Skeletal muscle tissue (tissue), 4 donors: ENCODE data around the gene STUM. TPM values are rescaled to one million over a fixed set of nuclear protein-coding genes. Genes with fewer than 3 reads are reported as not detected.
A peak's percentile ranks its signal among the peaks of the same experiment; 100 is the strongest.

Source experiments
- H3K27ac ChIP-seq: one replicate; pipeline ENCODE4 v1.7.0; 2013; ENCODE audit warnings: mild to moderate bottlenecking, low read depth, low read length, inconsistent platforms
- H3K27me3 ChIP-seq, 3 donors: one replicate each; pipeline ENCODE4 v1.7.0; 2013; ENCODE audit warnings: low read length in 3 of 3; ENCODE audit not compliant: control insufficient read depth in 3 of 3, insufficient read depth in 3 of 3
- H3K36me3 ChIP-seq, 3 donors: one replicate each; pipeline ENCODE4 v1.7.0; 2013; ENCODE audit warnings: low read length in 3 of 3; ENCODE audit not compliant: control insufficient read depth in 3 of 3, insufficient read depth in 3 of 3
- H3K4me1 ChIP-seq, 3 donors: one replicate each; pipeline ENCODE4 v1.7.0; 2013; ENCODE audit warnings: low read length in 3 of 3, mild to moderate bottlenecking in 3 of 3; ENCODE audit not compliant: control insufficient read depth in 3 of 3, insufficient read depth in 3 of 3
- H3K4me3 ChIP-seq, 3 donors: one replicate each; pipeline ENCODE4 v1.7.0; 2013; ENCODE audit warnings: low read length in 3 of 3
- H3K9ac ChIP-seq, 3 donors: one replicate each; pipeline ENCODE4 v1.7.0; 2013; ENCODE audit warnings: low read length in 3 of 3, mild to moderate bottlenecking in 3 of 3, moderate library complexity in 2 of 3, low read depth in 1 of 3
- H3K9me3 ChIP-seq, 3 donors: one replicate each; pipeline ENCODE4 v1.7.0; 2013; ENCODE audit warnings: low read length in 3 of 3; ENCODE audit not compliant: control insufficient read depth in 3 of 3
- total RNA-seq: library from RNA; depleted of rRNA; stranded (reverse); fragments of >200 nt; gene quantifications from one replicate; pipeline ENCODE4 v1.2.3, GENCODE V29; 2014
- donor health status: Osteomylitis.

The STUM gene
- total RNA-seq, 1 donor from 2014 or later: 2.6 TPM

- no peaks in the 10 kb centered on the region for H3K9me3 ChIP-seq
- no peak overlapping the region for H3K4me3 ChIP-seq
- no peak overlapping the region for H3K27ac ChIP-seq
- peaks cover 0 to 2% (median 2%) of the 10 kb centered on the region in 3 donors for H3K27me3 ChIP-seq
- H3K9ac ChIP-seq: no peak overlapping the region
- H3K4me1 ChIP-seq: peaks cover 12 to 14% (median 13%) of the 10 kb centered on the region in 3 donors
- no peaks in the 10 kb centered on the region for H3K36me3 ChIP-seq
These were observed 28.6 kb upstream of the STUM start for GRCh38 chr1:226519716-226520598.

- Histone ChIP-seq H3K9ac (no peak overlapping the region), H3K36me3 (no peaks in the 10 kb centered on the region), H3K27ac (no peak overlapping the region), H3K9me3 (no peaks in the 10 kb centered on the region), H3K4me3 (no peak overlapping the region), H3K4me1 (peaks cover 12 to 14% (median 13%) of the 10 kb centered on the region in 3 donors), H3K27me3 (peaks cover 0 to 2% (median 2%) of the 10 kb centered on the region in 3 donors)
These were observed 27.8 kb upstream of the STUM start for GRCh38 chr1:226520640-226521355.

GRCh38 chr1:226523646-226524406 is 24.7 kb upstream of the STUM start:
- Histone ChIP-seq H3K9me3 (no peaks in the 10 kb centered on the region), H3K36me3 (no peaks in the 10 kb centered on the region), H3K4me3 (no peak overlapping the region), H3K4me1 (peaks cover 12 to 18% (median 14%) of the 10 kb centered on the region in 3 donors), H3K27ac (peak overlapping the region; percentile 71), H3K27me3 (peaks cover 0 to 2% (median 2%) of the 10 kb centered on the region in 3 donors), H3K9ac (no peak overlapping the region)

GRCh38 chr1:226524547-226524946 is 24.0 kb upstream of the STUM start:
- no peaks in the 10 kb centered on the region for H3K9me3 ChIP-seq
- no peak overlapping the region for H3K27ac ChIP-seq
- H3K9ac ChIP-seq: no peak overlapping the region
- H3K4me3 ChIP-seq: no peak overlapping the region
- H3K4me1 ChIP-seq: peaks cover 12 to 23% (median 14%) of the 10 kb centered on the region in 3 donors
- peaks cover 0 to 2% (median 0%) of the 10 kb centered on the region in 3 donors for H3K27me3 ChIP-seq
- no peaks in the 10 kb centered on the region for H3K36me3 ChIP-seq

- Histone ChIP-seq H3K4me1 (peaks cover 4 to 22% (median 17%) of the 10 kb centered on the region in 3 donors), H3K36me3 (no peaks in the 10 kb centered on the region), H3K9ac (no peak overlapping the region), H3K9me3 (no peaks in the 10 kb centered on the region), H3K27ac (no peak overlapping the region), H3K4me3 (no peak overlapping the region), H3K27me3 (no peaks in the 10 kb centered on the region)
These were observed 22.8 kb upstream of the STUM start for GRCh38 chr1:226525750-226526149.

GRCh38 chr1:226526801-226527595 is 21.6 kb upstream of the STUM start:
- peaks cover 3 to 20% (median 18%) of the 10 kb centered on the region in 3 donors for H3K4me1 ChIP-seq

GRCh38 chr1:226529891-226530290 is 18.7 kb upstream of the STUM start:
- Histone ChIP-seq H3K4me1 (peaks cover 3 to 19% (median 18%) of the 10 kb centered on the region in 3 donors), H3K36me3 (no peaks in the 10 kb centered on the region), H3K27ac (peak overlapping the region; percentile 13), H3K9me3 (no peaks in the 10 kb centered on the region), H3K27me3 (no peaks in the 10 kb centered on the region), H3K4me3 (peak overlapping the region in 2 of 3 donors; percentile 13 to 57), H3K9ac (peak overlapping the region in 2 of 3 donors; percentile 33 to 51)

More at GRCh38 chr1:226526801-226527595, 21.6 kb upstream of the STUM start:
- H3K36me3 ChIP-seq: no peaks in the 10 kb centered on the region
- no peaks in the 10 kb centered on the region for H3K27me3 ChIP-seq
- H3K27ac ChIP-seq: peak overlapping the region; percentile 5
- no peaks in the 10 kb centered on the region for H3K9me3 ChIP-seq
- peak overlapping the region in 1 of 3 donors; percentile 5 for H3K9ac ChIP-seq
- H3K4me3 ChIP-seq: peak overlapping the region in 2 of 3 donors; percentile 1 to 43

GRCh38 chr1:226530591-226530990 is 18.0 kb upstream of the STUM start:
- Histone ChIP-seq H3K4me3 (no peak overlapping the region), H3K9me3 (no peaks in the 10 kb centered on the region), H3K4me1 (peaks cover 3 to 19% (median 18%) of the 10 kb centered on the region in 3 donors), H3K27me3 (no peaks in the 10 kb centered on the region), H3K9ac (no peak overlapping the region), H3K27ac (no peak overlapping the region), H3K36me3 (no peaks in the 10 kb centered on the region)
